Measurements from ENCODE around the gene PARVB.

Gene PARVB

DNA sequence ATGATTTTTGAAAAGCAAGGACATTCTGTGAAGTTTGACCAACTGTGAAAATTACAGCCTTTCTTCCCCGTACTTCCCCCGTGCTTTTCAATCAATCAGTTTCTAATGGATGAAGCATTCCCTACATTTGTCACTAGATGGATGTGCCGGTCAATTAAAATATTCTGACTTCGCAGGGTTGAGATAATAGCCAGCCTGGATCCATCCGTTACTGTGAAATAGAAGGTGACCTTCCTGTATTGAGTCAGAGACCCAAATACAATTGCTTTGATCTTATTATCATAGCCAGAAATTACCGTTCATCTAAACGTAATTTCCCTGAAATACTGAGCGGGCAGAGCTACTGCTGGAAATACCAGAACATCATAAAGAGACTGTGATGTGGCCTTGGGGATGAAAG is 21.1 kb upstream of the PARVB start:
- Histone ChIP-seq H3K4me1 (ENCODE audit: control insufficient read depth, insufficient read depth, low read length) (no peaks in the 10 kb centered on the region), H3K4me3 (ENCODE audit: low read depth, low read length) (no peak overlapping the region), H3K36me3 (ENCODE audit: control insufficient read depth in 2 of 2, insufficient read depth in 1 of 2, low read length in 2 of 2) (peaks cover 0 to 20% of the 10 kb centered on the region in 2 experiments; a peak in 2 of 3 replicates), H3K9me3 (ENCODE audit: control insufficient read depth, insufficient read depth, low read depth, low read length) (no peaks in the 10 kb centered on the region), H3K27ac (ENCODE audit: extremely low read depth, low read depth, low read length) (no peak overlapping the region)
- TF ChIP-seq ZFP69B (tag by site-specific recombination; IDR thresholded peaks at IDR 0.05) (no peak), ZBTB8A (tag by site-specific recombination; IDR thresholded peaks at IDR 0.05) (no peak), ZNF514 (tag by site-specific recombination; IDR thresholded peaks at IDR 0.05) (no peak), ZNF426 (tag by site-specific recombination; IDR thresholded peaks at IDR 0.05) (no peak), ZNF140 (tag by site-specific recombination; IDR thresholded peaks at IDR 0.05) (no peak), ZBTB7A (tag by site-specific recombination; IDR thresholded peaks at IDR 0.05; ENCODE audit: low read depth) (no peak), ZNF830 (tag by site-specific recombination; IDR thresholded peaks at IDR 0.05; ENCODE audit: low read depth) (no peak), KLF10 (tag by site-specific recombination; IDR thresholded peaks at IDR 0.05) (no peak), ZNF473 (tag by site-specific recombination; IDR thresholded peaks at IDR 0.05) (no peak), ZNF660 (tag by site-specific recombination; IDR thresholded peaks at IDR 0.05) (no peak)
- TF ChIP-seq, protein P1, sequence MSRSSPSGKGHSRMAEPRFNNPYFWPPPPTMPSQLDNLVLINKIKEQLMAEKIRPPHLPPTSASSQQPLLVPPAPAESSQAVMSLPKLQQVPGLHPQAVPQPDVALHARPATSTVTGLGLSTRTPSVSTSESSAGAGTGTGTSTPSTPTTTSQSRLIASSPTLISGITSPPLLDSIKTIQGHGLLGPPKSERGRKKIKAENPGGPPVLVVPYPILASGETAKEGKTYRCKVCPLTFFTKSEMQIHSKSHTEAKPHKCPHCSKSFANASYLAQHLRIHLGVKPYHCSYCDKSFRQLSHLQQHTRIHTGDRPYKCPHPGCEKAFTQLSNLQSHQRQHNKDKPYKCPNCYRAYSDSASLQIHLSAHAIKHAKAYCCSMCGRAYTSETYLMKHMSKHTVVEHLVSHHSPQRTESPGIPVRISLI (tag by site-specific recombination; IDR thresholded peaks at IDR 0.05) = no peak
- TF ChIP-seq, protein P2, sequence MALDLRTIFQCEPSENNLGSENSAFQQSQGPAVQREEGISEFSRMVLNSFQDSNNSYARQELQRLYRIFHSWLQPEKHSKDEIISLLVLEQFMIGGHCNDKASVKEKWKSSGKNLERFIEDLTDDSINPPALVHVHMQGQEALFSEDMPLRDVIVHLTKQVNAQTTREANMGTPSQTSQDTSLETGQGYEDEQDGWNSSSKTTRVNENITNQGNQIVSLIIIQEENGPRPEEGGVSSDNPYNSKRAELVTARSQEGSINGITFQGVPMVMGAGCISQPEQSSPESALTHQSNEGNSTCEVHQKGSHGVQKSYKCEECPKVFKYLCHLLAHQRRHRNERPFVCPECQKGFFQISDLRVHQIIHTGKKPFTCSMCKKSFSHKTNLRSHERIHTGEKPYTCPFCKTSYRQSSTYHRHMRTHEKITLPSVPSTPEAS (tag by site-specific recombination; IDR thresholded peaks at IDR 0.05) = no peak
- TF ChIP-seq, protein P3, sequence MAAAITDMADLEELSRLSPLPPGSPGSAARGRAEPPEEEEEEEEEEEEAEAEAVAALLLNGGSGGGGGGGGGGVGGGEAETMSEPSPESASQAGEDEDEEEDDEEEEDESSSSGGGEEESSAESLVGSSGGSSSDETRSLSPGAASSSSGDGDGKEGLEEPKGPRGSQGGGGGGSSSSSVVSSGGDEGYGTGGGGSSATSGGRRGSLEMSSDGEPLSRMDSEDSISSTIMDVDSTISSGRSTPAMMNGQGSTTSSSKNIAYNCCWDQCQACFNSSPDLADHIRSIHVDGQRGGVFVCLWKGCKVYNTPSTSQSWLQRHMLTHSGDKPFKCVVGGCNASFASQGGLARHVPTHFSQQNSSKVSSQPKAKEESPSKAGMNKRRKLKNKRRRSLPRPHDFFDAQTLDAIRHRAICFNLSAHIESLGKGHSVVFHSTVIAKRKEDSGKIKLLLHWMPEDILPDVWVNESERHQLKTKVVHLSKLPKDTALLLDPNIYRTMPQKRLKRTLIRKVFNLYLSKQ (tag by site-specific recombination; IDR thresholded peaks at IDR 0.05; ENCODE audit: borderline replicate concordance) = no peak
- TF ChIP-seq, protein P4, sequence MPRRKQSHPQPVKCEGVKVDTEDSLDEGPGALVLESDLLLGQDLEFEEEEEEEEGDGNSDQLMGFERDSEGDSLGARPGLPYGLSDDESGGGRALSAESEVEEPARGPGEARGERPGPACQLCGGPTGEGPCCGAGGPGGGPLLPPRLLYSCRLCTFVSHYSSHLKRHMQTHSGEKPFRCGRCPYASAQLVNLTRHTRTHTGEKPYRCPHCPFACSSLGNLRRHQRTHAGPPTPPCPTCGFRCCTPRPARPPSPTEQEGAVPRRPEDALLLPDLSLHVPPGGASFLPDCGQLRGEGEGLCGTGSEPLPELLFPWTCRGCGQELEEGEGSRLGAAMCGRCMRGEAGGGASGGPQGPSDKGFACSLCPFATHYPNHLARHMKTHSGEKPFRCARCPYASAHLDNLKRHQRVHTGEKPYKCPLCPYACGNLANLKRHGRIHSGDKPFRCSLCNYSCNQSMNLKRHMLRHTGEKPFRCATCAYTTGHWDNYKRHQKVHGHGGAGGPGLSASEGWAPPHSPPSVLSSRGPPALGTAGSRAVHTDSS (tag by site-specific recombination; IDR thresholded peaks at IDR 0.05) = no peak
- ChIA-PET CTCF (interaction anchor here (1.1 to 5.0 kb wide), 2 partner anchors 10 to 85 kb away, joined by 3 to 39 read pairs; no protein-coding TSS in a partner anchor), POLR2A (no interaction called here)

DNA sequence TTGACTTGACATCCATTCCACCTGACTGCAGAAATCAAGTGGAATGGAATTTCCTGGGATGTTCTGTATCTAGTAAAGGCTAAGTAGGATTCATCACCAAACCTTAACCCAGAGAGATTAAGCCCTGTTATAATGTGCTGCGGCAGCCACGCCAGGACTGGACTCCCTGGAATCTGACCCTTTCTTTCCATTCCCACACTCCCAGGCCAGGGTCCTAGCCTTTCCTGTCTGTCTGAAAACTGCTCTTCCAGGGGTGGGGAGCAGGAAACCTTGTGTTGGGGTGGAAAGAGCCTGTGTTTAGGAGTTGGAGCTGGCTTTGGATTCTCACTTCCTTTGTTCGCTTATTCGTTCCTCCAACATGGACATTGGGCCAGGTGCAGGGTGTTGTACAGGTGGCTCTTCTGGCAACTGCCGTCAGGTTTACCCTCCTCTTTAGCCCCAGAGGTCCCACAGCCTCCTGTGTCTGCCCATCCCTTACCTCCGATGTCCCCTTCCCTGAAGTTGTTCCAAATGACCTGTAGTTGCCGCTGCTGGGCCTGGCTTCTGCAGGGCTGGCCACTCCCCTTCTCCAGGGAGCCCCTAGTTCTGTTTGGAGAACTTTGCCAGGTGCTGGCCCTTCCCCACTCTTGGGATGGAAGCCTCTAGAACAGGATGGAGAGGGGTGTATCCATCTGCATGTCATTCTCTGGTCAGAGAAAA is 20.5 kb upstream of the PARVB start:
- no peak overlapping the region for H3K27ac ChIP-seq (ENCODE audit: extremely low read depth, low read depth, low read length)
- POLR2A ChIA-PET = no interaction called here
- TF ChIP-seq ZSCAN30 (tag by site-specific recombination; IDR thresholded peaks at IDR 0.05) = no peak
- TF ChIP-seq ZNF138 (tag by site-specific recombination; IDR thresholded peaks at IDR 0.05; ENCODE audit: borderline replicate concordance) = no peak
- H3K4me3 ChIP-seq (ENCODE audit: low read depth, low read length) = no peak overlapping the region
- CTCF ChIA-PET = interaction anchor here (0.8 to 5.0 kb wide), 6 partner anchors 9 to 557 kb away, joined by 3 to 39 read pairs (median 4); no protein-coding TSS in a partner anchor
- no peaks in the 10 kb centered on the region for H3K9me3 ChIP-seq (ENCODE audit: control insufficient read depth, insufficient read depth, low read depth, low read length)
- peaks cover 0 to 14% of the 10 kb centered on the region in 2 experiments; a peak in 2 of 3 replicates for H3K36me3 ChIP-seq (ENCODE audit: control insufficient read depth in 2 of 2, insufficient read depth in 1 of 2, low read length in 2 of 2)
- H3K4me1 ChIP-seq (ENCODE audit: control insufficient read depth, insufficient read depth, low read length) = no peaks in the 10 kb centered on the region

Measured in HEK293 (cell line).